Keratinocyte (primary cell): ENCODE results near the gene GNS. TPM values are rescaled to one million over a fixed set of nuclear protein-coding genes. Genes with fewer than 3 reads are reported as not detected.

Experiments used
- DNase-seq: peaks from one replicate; pipeline ENCODE4 v3.0.0-alpha.2; 2011; ENCODE audit warnings: low read depth, missing footprints, low spot score
- FAIRE-seq: peaks from 2 replicates; lab custom pipeline; 2011; peaks lifted over from hg19 to GRCh38; lab: Jason Lieb, UNC
- H2AFZ ChIP-seq: 2 replicates; pipeline ENCODE4 v1.6.0; 2012; ENCODE audit warnings: low read length, control low read depth, inconsistent platforms; ENCODE audit not compliant: control insufficient read depth
- H3K27ac ChIP-seq: 2 replicates; pipeline ENCODE4 v1.5.1; 2011; ENCODE audit warnings: low read length; ENCODE audit not compliant: control insufficient read depth, insufficient read depth
- H3K27me3 ChIP-seq: 3 replicates; pipeline ENCODE4 v1.6.0; 2011; ENCODE audit warnings: low read length; ENCODE audit not compliant: control insufficient read depth, insufficient read depth; ENCODE audit errors: extremely low read depth
- H3K36me3 ChIP-seq, 2 experiments: 2 replicates in 1 of 2; 3 replicates in 1 of 2; pipeline ENCODE4 v1.5.1; 2011; ENCODE audit warnings: low read length in 2 of 2, mild to moderate bottlenecking in 1 of 2; ENCODE audit not compliant: control insufficient read depth in 2 of 2, insufficient read depth in 2 of 2; ENCODE audit errors: extremely low read depth in 1 of 2
- H3K4me1 ChIP-seq: 3 replicates; pipeline ENCODE4 v1.5.1; 2011; ENCODE audit warnings: low read length; ENCODE audit not compliant: control insufficient read depth, insufficient read depth; ENCODE audit errors: extremely low read depth
- H3K4me2 ChIP-seq: 3 replicates; pipeline ENCODE4 v1.6.0; 2011; ENCODE audit warnings: low read depth, low read length; ENCODE audit not compliant: control insufficient read depth, insufficient read depth; ENCODE audit errors: extremely low read depth
- H3K4me3 ChIP-seq, 3 experiments: fragments of 200-600 bp in 1 of 3; sonication (generic) in 1 of 3; 2 replicates in 2 of 3; 3 replicates in 1 of 3; pipeline ENCODE4 v1.5.1; 2011 to 2016; ENCODE audit warnings: low read length in 3 of 3, mild to moderate bottlenecking in 3 of 3, control low read depth in 2 of 3, inconsistent platforms in 1 of 3, low read depth in 1 of 3, mixed read lengths in 1 of 3, mixed run types in 1 of 3, moderate library complexity in 1 of 3; ENCODE audit not compliant: control insufficient read depth in 2 of 3, insufficient read depth in 2 of 3; ENCODE audit errors: extremely low read depth in 1 of 3
- H3K79me2 ChIP-seq: 2 replicates; pipeline ENCODE4 v1.6.0; 2012; ENCODE audit warnings: low read length; ENCODE audit not compliant: control insufficient read depth, insufficient read depth
- H3K9ac ChIP-seq: 3 replicates; pipeline ENCODE4 v1.6.0; 2011; ENCODE audit warnings: low read length; ENCODE audit not compliant: control insufficient read depth, insufficient read depth; ENCODE audit errors: extremely low read depth
- H3K9me1 ChIP-seq: 3 replicates; pipeline ENCODE4 v1.6.0; 2011; ENCODE audit warnings: low read length; ENCODE audit not compliant: control insufficient read depth, insufficient read depth; ENCODE audit errors: extremely low read depth
- H3K9me3 ChIP-seq: 2 replicates; pipeline ENCODE4 v1.5.1; 2012; ENCODE audit warnings: low read depth, low read length; ENCODE audit not compliant: control insufficient read depth
- H4K20me1 ChIP-seq: 3 replicates; pipeline ENCODE4 v1.6.0; 2011; ENCODE audit warnings: low read length; ENCODE audit not compliant: control insufficient read depth, insufficient read depth; ENCODE audit errors: extremely low read depth
- CTCF ChIP-seq, 3 experiments: IDR thresholded peaks in 1 of 3; conservative IDR thresholded peaks in 1 of 3; optimal IDR thresholded peaks in 1 of 3; 2 replicates in 2 of 3; 3 replicates in 1 of 3; pipeline versions ENCODE3 to v1.5.1; 2011; ENCODE audit warnings: low read length in 3 of 3, mild to moderate bottlenecking in 3 of 3, moderate library complexity in 2 of 3, control low read depth in 1 of 3, inconsistent platforms in 1 of 3; ENCODE audit not compliant: insufficient read depth in 2 of 3; ENCODE audit errors: extremely low read depth in 1 of 3
- EZH2 ChIP-seq: IDR thresholded peaks from one replicate; pipeline ENCODE4 v1.6.1; 2012; ENCODE audit warnings: inconsistent platforms, mild to moderate bottlenecking, low read length, moderate library complexity
- dilution Hi-C: fragments of 300-500 bp; cut with MboI; formaldehyde crosslinking; loops from one replicate; pipeline ENCODE4 v1.7.0; 2020; ENCODE audit warnings: low sequenced_read_pairs; ENCODE audit not compliant: extremely low pct_ligation_motif_present
- polyA plus RNA-seq, 5 experiments: library from polyadenylated mRNA; depleted of rRNA in 3 of 5; stranded (reverse) in 3 of 5; stranded (forward) in 1 of 5; unstranded in 1 of 5; fragments of >200 nt; gene quantifications; 1 replicate in 1 of 5; 2 replicates in 3 of 5; 3 replicates in 1 of 5; pipeline versions ENCODE4 v1.2.1 to v1.2.3, GENCODE V29; 2011 to 2012; ENCODE audit warnings: missing spikeins in 2 of 5, low read depth in 1 of 5, low replicate concordance in 1 of 5

Gene GNS
- polyA plus RNA-seq, 1 donor (not counting 4 experiments of a cell fraction or from before 2014, with no cell fraction given), result 57.8 TPM

- dilution Hi-C loops, result no loop called here
- Histone ChIP-seq H3K79me2 (no peaks in the 10 kb centered on the region), H3K27me3 (no peaks in the 10 kb centered on the region), H3K4me3 (no peak overlapping the region), H3K36me3 (peaks cover 9 to 15% of the 10 kb centered on the region in 2 experiments), H3K27ac (no peak overlapping the region), H2AFZ (no peak overlapping the region), H3K9ac (no peak overlapping the region), H3K4me1 (no peaks in the 10 kb centered on the region), H4K20me1 (no peaks in the 10 kb centered on the region), H3K4me2 (no peak overlapping the region), H3K9me1 (no peaks in the 10 kb centered on the region), H3K9me3 (no peaks in the 10 kb centered on the region)
- DNase-seq (no peak), FAIRE-seq (no peak)
- TF ChIP-seq CTCF (optimal IDR thresholded peaks at IDR 0.05 in 1 of 3, IDR thresholded peaks at IDR 0.05 in 1 of 3, conservative IDR thresholded peaks at IDR 0.05 in 1 of 3; ENCODE audit: extremely low read depth in 1 of 3, insufficient read depth in 2 of 3, low read length in 3 of 3) (no peak), EZH2 (no peak)
These were observed 38.3 kb downstream of the GNS start for GRCh38 chr12:64720884-64721283.

GRCh38 chr12:64718649-64719048, 40.6 kb downstream of the GNS start:
- Histone ChIP-seq H3K4me3 (no peak overlapping the region), H3K9me3 (no peaks in the 10 kb centered on the region), H3K9ac (no peak overlapping the region), H3K4me2 (no peak overlapping the region), H3K27me3 (no peaks in the 10 kb centered on the region), H3K27ac (no peak overlapping the region), H3K4me1 (no peaks in the 10 kb centered on the region), H3K79me2 (no peaks in the 10 kb centered on the region), H3K36me3 (peaks cover 5 to 15% of the 10 kb centered on the region in 2 experiments), H4K20me1 (no peaks in the 10 kb centered on the region), H3K9me1 (no peaks in the 10 kb centered on the region), H2AFZ (no peak overlapping the region)
- TF ChIP-seq EZH2, result no peak
- DNase-seq (no peak), FAIRE-seq (no peak)
- dilution Hi-C loops, result no loop called here

GRCh38 chr12:64716839-64717455, 42.3 kb downstream of the GNS start:
- DNase-seq, result no peak
- H3K79me2 ChIP-seq, result no peaks in the 10 kb centered on the region
- H3K4me1 ChIP-seq, result no peaks in the 10 kb centered on the region
- no peaks in the 10 kb centered on the region for H3K9me1 ChIP-seq
- H2AFZ ChIP-seq, result no peak overlapping the region
- no peak for TF ChIP-seq CTCF (optimal IDR thresholded peaks at IDR 0.05 in 1 of 3, IDR thresholded peaks at IDR 0.05 in 1 of 3, conservative IDR thresholded peaks at IDR 0.05 in 1 of 3; ENCODE audit: extremely low read depth in 1 of 3, insufficient read depth in 2 of 3, low read length in 3 of 3)
- no peak for TF ChIP-seq EZH2
- no peak for FAIRE-seq
- H3K4me2 ChIP-seq, result no peak overlapping the region
- no peak overlapping the region for H3K27ac ChIP-seq
- no peak overlapping the region for H3K9ac ChIP-seq
- H3K36me3 ChIP-seq, result peaks cover 5 to 11% of the 10 kb centered on the region in 2 experiments
- no peaks in the 10 kb centered on the region for H3K27me3 ChIP-seq
- no peak overlapping the region for H3K4me3 ChIP-seq
- no peaks in the 10 kb centered on the region for H4K20me1 ChIP-seq
- H3K9me3 ChIP-seq, result no peaks in the 10 kb centered on the region
- dilution Hi-C loops, result no loop called here
